Measurements from ENCODE around the gene MCRIP2.
"Not testable (repeated sequence)": the region's sequence is repeated elsewhere in the genome, so short reads cannot be mapped to it uniquely, and the experiment has no call there.

MCRIP2 gene

DNA sequence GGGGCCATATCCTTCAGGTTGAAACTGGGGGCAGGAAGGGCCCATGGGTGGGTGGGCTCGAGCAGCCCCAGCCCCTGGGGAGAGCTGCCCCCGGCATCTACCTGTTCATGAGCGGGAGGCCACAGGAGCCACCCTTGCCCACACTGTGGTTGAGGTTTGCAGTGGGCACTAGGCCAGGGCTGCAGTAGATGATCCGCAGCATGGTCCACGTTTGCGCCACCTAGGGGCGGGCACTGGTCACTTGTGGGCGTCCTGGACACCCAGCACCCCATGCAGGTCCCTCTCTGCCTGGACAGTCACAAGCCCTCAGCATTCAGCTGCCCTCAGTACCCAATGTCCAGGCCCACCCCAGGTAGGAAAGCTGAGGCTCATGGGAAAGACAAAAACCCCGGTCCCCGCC, 44.3 kb downstream of the MCRIP2 start:
- DNase-seq (ENCODE audit: insufficient read length, low spot score) (peak; percentile 81), FAIRE-seq (no peak)
- TF ChIP-seq POLR2A (IDR thresholded peaks at IDR 0.05; ENCODE audit: low read depth, low read length) = no peak

DNA sequence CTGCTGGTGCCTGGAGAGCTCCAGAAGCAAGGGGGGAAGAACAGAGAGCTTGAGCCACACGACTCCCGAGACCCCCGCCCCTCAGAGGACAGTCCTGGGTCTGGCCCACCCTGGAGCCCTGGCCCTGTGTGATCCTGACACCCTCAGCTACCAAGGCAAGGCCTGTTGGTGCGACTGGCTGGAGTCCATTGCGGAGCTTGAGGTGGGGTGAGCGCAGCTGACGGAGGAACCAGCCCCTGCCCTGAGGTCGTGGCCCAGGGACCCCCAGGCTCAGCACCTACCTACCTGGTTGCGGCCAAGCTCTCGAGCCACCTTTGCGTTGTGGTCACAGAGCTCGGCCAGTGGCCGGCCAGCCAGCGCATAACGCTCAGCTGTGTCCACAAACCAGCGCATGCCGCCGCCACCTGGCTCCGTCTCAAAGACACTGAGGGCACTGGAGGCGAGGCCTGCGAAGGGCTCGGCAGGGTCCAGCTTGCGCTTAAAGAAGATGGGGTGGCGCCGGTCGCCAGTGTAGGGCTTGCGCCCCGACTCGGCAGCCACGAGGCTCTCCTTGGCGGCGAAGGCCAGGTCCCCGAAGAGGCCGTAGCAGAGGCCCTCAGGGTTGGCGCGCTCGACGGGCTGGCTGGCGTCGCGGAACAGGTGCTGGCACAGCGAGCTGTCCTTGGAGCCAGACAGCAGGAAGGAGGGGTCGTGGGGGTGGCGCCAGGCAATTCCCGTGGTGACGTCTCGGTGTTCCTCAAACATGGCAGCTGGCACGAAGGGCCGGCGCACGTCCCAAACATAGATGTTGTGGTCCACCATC, 45.0 kb downstream of the MCRIP2 start:
- DNase-seq (ENCODE audit: insufficient read length, low spot score) (no peak), FAIRE-seq (no peak)
- no peak for TF ChIP-seq POLR2A (IDR thresholded peaks at IDR 0.05; ENCODE audit: low read depth, low read length)

- DNase-seq (ENCODE audit: insufficient read length, low spot score) = no peak
- FAIRE-seq = no peak
These were observed 45.9 kb downstream of the MCRIP2 start for GRCh38 chr16:687499-687898.

GRCh38 chr16:689175-689897, 47.7 kb downstream of the MCRIP2 start:
- no peak for FAIRE-seq
- no peak for TF ChIP-seq POLR2A (IDR thresholded peaks at IDR 0.05; ENCODE audit: low read depth, low read length)
- no peak for DNase-seq (ENCODE audit: insufficient read length, low spot score)

More at GRCh38 chr16:687499-687898, 45.9 kb downstream of the MCRIP2 start:
- TF ChIP-seq POLR2A (IDR thresholded peaks at IDR 0.05; ENCODE audit: low read depth, low read length) = no peak

DNA sequence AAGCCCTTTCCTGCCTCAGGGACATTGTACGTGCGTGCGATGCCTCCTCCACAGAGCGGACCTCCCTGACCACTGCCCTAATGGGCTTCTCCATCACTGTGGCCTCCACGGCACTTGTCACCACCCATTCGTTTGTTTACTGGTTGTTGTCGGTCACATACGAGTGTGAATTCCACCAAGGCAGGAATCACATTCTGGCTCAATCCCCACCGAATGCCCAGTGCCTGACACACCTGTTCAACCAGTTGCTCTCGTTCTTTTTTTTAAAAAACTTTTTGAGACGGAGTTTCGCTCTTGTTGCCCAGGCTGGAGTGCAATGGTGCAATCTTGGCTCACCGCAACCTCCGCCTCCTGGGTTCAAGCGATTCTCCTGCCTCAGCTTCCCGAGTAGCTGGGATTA, 49.6 kb downstream of the MCRIP2 start:
- DNase-seq (ENCODE audit: insufficient read length, low spot score); FAIRE-seq: not testable (repeated sequence)

GRCh38 chr16:692356-693108, 50.9 kb downstream of the MCRIP2 start:
- DNase-seq (ENCODE audit: insufficient read length, low spot score) (no peak), FAIRE-seq (no peak)
- no peak for TF ChIP-seq POLR2A (IDR thresholded peaks at IDR 0.05; ENCODE audit: low read depth, low read length)

DNA sequence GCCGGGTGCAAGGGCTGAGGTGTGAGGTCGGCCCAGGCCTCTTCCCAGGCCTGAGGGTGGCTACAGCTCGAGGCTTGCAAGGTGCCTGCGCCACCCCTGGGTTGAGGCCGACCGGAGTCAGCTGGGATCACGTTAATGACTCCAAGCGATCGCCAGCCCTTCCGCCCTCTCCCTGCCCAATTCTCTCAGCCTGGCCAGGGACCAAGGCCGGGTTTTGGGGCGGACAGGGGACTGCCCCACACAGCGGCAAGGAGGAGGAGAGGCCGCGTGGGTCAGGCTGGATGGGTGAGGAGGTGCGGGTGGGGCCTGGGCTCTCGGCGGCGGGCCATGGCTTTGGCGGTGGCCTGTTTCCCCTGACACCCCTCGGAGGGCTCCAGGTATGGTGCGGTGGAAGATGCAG, 51.7 kb downstream of the MCRIP2 start:
- DNase-seq (ENCODE audit: insufficient read length, low spot score) (no peak), FAIRE-seq (no peak)

DNA sequence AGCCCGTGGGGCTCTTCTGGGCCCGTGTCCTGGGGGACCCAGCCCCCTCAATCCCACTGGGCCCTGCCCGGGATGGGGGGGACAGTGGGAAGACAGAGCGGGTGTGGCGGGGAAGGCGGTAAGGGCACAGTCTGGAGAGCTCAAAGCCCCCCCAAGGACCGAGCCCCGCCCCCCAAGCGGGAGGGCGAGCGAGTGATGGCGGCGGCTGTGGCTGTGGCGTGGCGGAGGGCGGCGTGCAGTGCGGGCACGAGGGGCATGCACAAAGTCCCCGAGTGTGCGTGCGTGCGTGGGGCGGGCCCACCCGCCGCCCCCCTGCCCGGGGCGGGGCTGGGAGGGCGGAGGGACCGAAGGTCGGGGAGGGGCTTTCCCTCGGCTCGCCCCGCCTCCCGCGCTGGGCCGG, 52.1 kb downstream of the MCRIP2 start:
- DNase-seq (ENCODE audit: insufficient read length, low spot score) (no peak), FAIRE-seq (no peak)
- TF ChIP-seq POLR2A (IDR thresholded peaks at IDR 0.05; ENCODE audit: low read depth, low read length) = no peak

More for the DNA sequence above, 51.7 kb downstream of the MCRIP2 start:
- TF ChIP-seq POLR2A (IDR thresholded peaks at IDR 0.05; ENCODE audit: low read depth, low read length) = no peak

DNA sequence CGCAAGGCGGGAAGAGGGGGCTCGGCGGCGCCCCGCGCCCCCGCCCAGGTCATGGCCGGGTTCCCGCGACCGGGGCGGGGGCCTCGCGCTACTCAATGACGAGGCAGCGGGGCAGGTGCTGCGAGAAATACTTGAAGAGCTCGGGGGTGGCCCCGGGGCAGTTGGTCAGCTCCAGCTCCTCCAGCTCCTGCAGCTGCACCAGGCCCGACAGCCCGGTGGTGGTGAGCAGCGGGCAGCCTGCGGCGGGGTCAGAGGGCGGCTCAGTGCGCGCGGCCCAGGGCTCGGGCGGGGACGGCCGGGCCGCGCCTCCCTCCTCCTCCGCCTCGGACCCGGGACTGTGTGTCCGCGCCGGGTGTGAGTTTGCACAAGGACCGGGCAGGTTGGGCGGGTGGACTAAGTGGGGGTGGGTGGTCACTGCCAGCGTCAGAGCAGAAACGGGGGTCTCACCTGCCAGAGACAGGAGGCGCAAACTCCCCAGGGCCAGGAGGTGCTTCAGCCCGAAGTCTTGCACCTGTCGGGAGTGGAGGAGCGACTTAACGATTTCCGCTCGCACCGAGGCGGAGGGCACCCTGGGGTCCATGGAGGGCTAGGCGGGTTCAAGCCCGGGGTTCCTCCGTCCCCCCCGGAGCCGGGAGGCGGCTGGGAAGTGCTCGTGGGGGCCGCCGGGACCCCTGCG, 52.7 kb downstream of the MCRIP2 start:
- no peak for DNase-seq (ENCODE audit: insufficient read length, low spot score)
- no peak for FAIRE-seq
- no peak for TF ChIP-seq POLR2A (IDR thresholded peaks at IDR 0.05; ENCODE audit: low read depth, low read length)

DNA sequence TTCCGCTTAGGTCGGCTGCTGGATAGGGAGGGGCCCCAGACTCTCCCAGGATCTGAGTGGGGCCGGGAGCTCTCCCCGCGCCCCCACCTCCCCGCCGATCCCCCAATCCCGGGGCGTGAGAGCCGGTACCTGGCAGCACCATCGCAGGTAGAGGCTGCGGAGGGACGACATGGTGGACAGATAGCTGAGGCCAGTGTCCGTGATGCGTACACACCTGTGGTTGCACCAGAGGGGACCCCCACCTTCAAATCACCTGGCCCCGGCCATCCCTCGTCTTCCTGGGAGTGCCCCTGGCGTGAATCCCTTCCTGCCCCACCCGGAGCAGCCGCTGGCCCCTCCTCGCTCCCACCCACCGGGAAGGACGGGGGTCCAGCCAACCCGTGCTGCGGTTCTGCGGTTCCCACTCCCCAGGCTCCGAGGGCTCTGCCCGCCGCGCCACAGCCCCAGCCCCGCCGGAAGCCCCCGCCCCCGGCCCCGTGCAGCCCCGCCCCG, 53.3 kb downstream of the MCRIP2 start:
- TF ChIP-seq POLR2A (IDR thresholded peaks at IDR 0.05; ENCODE audit: low read depth, low read length) = no peak
- no peak for DNase-seq (ENCODE audit: insufficient read length, low spot score)
- FAIRE-seq = no peak

GRCh38 chr16:695355-696089, 53.9 kb downstream of the MCRIP2 start:
- FAIRE-seq = no peak
- DNase-seq (ENCODE audit: insufficient read length, low spot score) = no peak
- no peak for TF ChIP-seq POLR2A (IDR thresholded peaks at IDR 0.05; ENCODE audit: low read depth, low read length)
